IPS-20b (cell line): ENCODE data around the gene LGR4.
"Not testable (repeated sequence)": the region's sequence is repeated elsewhere in the genome, so short reads cannot be mapped to it uniquely, and the experiment has no call there.

Experiments used
- H3K27ac ChIP-seq: one replicate; pipeline ENCODE4 v1.5.1; 2013; ENCODE audit warnings: low read length
- H3K27me3 ChIP-seq: 2 replicates; pipeline ENCODE4 v1.6.1; 2013; ENCODE audit warnings: mild to moderate bottlenecking, low read length, inconsistent platforms; ENCODE audit not compliant: insufficient read depth
- H3K36me3 ChIP-seq: 2 replicates; pipeline ENCODE4 v1.6.1; 2013; ENCODE audit warnings: low read depth, mild to moderate bottlenecking, inconsistent platforms, low read length, moderate library complexity; ENCODE audit not compliant: insufficient read depth
- H3K4me1 ChIP-seq: 2 replicates; pipeline ENCODE4 v1.6.1; 2013; ENCODE audit warnings: mild to moderate bottlenecking, control low read depth, inconsistent platforms, low read length, moderate library complexity; ENCODE audit not compliant: insufficient read depth
- H3K4me3 ChIP-seq: 2 replicates; pipeline ENCODE4 v1.5.1; 2013; ENCODE audit warnings: mild to moderate bottlenecking, low read length, inconsistent platforms
- H3K9ac ChIP-seq: 2 replicates; pipeline ENCODE4 v1.6.1; 2013; ENCODE audit warnings: low read depth, mild to moderate bottlenecking, inconsistent platforms, low read length, moderate library complexity
- H3K9me3 ChIP-seq: 2 replicates; pipeline ENCODE4 v1.6.1; 2013; ENCODE audit warnings: mild to moderate bottlenecking, low read depth, low read length, inconsistent platforms; ENCODE audit not compliant: insufficient read depth

LGR4 gene, protein sequence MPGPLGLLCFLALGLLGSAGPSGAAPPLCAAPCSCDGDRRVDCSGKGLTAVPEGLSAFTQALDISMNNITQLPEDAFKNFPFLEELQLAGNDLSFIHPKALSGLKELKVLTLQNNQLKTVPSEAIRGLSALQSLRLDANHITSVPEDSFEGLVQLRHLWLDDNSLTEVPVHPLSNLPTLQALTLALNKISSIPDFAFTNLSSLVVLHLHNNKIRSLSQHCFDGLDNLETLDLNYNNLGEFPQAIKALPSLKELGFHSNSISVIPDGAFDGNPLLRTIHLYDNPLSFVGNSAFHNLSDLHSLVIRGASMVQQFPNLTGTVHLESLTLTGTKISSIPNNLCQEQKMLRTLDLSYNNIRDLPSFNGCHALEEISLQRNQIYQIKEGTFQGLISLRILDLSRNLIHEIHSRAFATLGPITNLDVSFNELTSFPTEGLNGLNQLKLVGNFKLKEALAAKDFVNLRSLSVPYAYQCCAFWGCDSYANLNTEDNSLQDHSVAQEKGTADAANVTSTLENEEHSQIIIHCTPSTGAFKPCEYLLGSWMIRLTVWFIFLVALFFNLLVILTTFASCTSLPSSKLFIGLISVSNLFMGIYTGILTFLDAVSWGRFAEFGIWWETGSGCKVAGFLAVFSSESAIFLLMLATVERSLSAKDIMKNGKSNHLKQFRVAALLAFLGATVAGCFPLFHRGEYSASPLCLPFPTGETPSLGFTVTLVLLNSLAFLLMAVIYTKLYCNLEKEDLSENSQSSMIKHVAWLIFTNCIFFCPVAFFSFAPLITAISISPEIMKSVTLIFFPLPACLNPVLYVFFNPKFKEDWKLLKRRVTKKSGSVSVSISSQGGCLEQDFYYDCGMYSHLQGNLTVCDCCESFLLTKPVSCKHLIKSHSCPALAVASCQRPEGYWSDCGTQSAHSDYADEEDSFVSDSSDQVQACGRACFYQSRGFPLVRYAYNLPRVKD

DNA sequence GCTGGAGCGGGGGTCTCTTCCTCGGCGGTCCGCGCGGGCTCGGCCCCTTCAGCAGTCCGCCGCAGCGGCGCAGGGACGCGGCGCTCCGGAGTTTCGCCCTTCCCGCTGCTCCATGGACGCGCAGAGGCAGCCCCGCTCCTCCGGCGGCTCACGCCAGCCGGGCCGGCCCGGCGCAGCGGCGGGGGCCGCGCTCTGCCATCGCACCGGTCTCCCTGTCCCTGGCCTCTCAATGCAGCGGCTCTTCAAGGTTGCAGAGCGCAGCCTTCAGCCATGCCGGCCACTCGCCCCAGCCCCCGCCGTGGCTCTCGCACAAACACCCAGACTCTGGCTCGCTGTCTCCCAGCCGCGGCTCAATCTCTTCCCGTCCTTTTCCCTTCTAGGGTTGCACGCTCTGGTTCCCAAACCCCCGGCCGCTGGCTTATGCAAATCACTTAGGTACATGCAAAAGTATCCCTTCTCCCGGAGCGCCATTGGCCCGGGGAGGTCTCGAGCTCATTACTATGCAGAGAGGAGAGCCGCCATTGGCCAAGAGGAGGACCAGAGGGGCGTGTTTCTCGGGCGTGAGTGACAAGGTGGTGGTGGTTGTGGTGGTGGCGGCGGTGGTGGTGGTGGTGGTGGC, at the start of gene LGR4:
TSS of gene LGR4 (minus strand) at position 393 of the 619 bp plus-strand sequence. CDS start 488 bp downstream, outside the sequence.
- no peaks in the 10 kb centered on the region for H3K9me3 ChIP-seq
- peaks cover 7% of the 10 kb centered on the region; the same call in 1 of the 2 replicates for H3K36me3 ChIP-seq
- H3K27me3 ChIP-seq = peaks cover 11% of the 10 kb centered on the region; the same call in 1 of the 2 replicates
- H3K4me1 ChIP-seq = peaks cover 22% of the 10 kb centered on the region
- peak within 1 kb of the TSS; percentile 99 for H3K4me3 ChIP-seq
- no peak within 1 kb of the TSS for H3K27ac ChIP-seq
- H3K9ac ChIP-seq = peak within 1 kb of the TSS; percentile 87

DNA sequence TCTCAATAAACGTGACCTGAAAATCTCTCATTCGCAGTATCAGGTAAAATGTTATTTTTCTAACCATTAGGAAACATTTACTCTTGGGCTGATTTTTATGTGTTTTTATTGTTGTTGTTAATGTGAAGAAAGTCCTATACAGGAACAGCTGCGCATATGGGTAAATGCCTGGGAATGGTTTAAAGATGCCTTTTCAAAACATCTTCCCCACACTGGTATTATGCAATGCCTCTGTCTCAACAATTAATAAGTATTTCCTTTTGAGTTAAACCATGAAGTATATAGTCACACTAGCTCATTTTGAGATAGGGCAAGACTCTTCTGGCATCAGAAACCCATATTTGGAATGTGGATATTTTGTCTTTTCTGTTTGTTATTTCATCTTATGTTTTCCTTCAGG, 47.6 kb upstream of the LGR4 start:
- H3K9ac ChIP-seq = no peak overlapping the region
- no peaks in the 10 kb centered on the region for H3K9me3 ChIP-seq
- H3K4me1 ChIP-seq = no peaks in the 10 kb centered on the region
- H3K4me3 ChIP-seq = no peak overlapping the region
- H3K36me3 ChIP-seq = no peaks in the 10 kb centered on the region
- H3K27ac ChIP-seq = no peak overlapping the region
- H3K27me3 ChIP-seq = no peaks in the 10 kb centered on the region; the same call in 1 of the 2 replicates

DNA sequence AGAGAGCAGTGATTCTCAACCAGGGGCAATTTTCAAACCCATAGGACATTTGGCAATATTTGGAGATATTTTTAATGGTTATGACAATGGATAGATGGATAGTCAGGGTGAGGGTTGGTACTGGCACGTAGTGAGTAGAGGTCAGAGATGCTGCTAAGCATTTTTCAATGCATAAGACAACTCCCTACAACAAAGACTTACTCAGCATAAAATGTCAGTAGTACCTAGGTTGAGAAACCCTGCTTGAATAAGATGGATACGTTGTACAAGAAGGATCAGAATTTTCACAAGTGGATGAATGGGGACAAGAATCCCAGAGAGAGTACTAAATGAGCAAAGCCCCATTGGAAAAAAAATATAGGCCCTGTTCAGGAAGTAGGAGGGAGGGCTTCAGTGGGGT, 45.9 kb upstream of the LGR4 start:
- H3K4me3 ChIP-seq = no peak overlapping the region
- H3K27me3 ChIP-seq = no peaks in the 10 kb centered on the region; the same call in 1 of the 2 replicates
- no peaks in the 10 kb centered on the region for H3K4me1 ChIP-seq
- H3K36me3 ChIP-seq = no peaks in the 10 kb centered on the region
- no peak overlapping the region for H3K27ac ChIP-seq
- H3K9me3 ChIP-seq = no peaks in the 10 kb centered on the region
- H3K9ac ChIP-seq = no peak overlapping the region

DNA sequence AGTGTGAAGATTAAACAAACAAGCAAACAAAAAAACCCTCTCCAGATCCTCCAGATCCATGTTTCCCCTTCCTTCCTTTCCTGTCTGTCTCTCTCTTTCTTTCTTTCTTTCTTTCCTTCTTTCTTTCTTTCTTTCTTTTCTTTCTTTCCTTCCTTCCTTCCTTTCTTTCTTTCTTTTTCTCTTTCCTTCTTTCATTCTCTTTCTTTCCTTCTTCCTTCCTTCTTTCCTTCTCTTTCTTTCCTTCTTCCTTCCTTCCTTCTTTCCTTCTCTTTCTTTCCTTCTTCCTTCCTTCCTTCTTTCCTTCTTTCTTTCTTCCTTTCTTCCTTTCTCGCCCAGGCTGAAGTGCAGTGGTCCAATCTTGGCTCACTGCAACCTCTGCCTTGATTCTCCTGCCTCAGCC, 44.9 kb upstream of the LGR4 start:
- not testable (repeated sequence) for H3K27me3 ChIP-seq, H3K36me3 ChIP-seq, H3K4me1 ChIP-seq, H3K27ac ChIP-seq, H3K9ac ChIP-seq, H3K4me3 ChIP-seq, H3K9me3 ChIP-seq

DNA sequence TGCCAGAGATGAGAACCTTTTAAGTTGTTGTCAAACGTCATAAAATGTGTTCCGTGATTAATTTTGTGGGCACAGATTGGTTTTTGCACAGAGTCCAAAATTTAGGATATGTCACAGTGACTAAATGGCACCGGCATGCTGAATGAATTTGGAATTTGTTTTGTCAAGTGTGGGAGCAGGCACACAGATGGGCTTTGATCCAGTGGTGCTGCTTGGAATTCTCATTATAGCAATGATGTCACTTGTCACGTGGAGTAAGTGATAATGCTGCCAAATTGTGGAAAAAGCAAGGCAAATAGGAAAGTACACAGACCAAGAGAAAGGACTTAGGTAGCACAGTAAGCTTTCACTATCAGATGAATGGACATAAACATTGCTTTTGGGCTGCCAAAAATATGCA, 42.0 kb upstream of the LGR4 start:
- Histone ChIP-seq H3K9ac (no peak overlapping the region), H3K36me3 (no peaks in the 10 kb centered on the region), H3K27ac (no peak overlapping the region), H3K4me3 (no peak overlapping the region), H3K9me3 (no peaks in the 10 kb centered on the region), H3K4me1 (peaks cover 4% of the 10 kb centered on the region; the same call in 1 of the 2 replicates), H3K27me3 (no peaks in the 10 kb centered on the region; the same call in 1 of the 2 replicates)

DNA sequence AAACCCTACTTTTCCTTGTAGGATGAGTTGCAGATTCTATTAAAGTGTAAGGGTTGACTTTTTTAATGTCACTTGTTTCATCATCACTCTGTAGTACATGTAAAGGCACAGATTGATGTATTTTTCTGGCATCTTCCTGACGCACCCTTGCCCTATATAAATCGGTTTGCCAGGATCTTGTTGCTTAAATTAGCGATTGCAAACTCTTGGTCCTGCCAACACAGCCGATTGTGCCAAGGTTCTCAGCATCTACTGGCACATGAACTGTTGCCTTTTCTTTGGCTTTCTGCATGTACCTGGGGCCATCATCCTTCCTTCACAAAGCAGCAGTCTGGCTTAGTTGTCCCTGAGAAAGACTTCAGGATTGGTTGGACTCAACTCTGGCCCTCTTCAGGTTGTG, 41.5 kb upstream of the LGR4 start:
- H3K4me3 ChIP-seq = no peak overlapping the region
- H3K9ac ChIP-seq = no peak overlapping the region
- H3K4me1 ChIP-seq = peaks cover 4% of the 10 kb centered on the region; the same call in 1 of the 2 replicates
- H3K36me3 ChIP-seq = no peaks in the 10 kb centered on the region
- H3K9me3 ChIP-seq = no peaks in the 10 kb centered on the region
- no peak overlapping the region for H3K27ac ChIP-seq
- no peaks in the 10 kb centered on the region; the same call in 1 of the 2 replicates for H3K27me3 ChIP-seq

DNA sequence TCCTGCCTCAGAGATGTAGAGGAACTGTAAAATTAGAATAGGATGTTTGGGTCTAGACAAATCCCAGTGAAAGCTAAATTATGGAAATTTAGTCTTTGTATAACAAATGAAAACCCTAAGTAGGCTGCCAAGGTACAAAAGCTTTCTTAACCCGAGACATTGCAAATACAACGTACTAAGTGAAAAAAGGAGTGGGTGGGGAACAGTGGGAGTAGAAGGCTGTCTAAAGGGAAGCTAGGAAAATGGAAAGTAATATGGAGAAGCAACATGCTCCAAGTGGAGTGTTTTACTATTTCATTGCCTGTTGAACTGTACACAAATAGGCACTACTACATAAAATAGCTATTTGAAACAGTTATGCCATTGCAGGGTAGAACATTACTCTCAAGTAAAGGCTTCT, 40.8 kb upstream of the LGR4 start:
- no peak overlapping the region for H3K27ac ChIP-seq
- H3K9ac ChIP-seq = no peak overlapping the region
- H3K36me3 ChIP-seq = no peaks in the 10 kb centered on the region
- no peak overlapping the region for H3K4me3 ChIP-seq
- peaks cover 4% of the 10 kb centered on the region; the same call in 1 of the 2 replicates for H3K4me1 ChIP-seq
- no peaks in the 10 kb centered on the region for H3K9me3 ChIP-seq
- H3K27me3 ChIP-seq = no peaks in the 10 kb centered on the region

DNA sequence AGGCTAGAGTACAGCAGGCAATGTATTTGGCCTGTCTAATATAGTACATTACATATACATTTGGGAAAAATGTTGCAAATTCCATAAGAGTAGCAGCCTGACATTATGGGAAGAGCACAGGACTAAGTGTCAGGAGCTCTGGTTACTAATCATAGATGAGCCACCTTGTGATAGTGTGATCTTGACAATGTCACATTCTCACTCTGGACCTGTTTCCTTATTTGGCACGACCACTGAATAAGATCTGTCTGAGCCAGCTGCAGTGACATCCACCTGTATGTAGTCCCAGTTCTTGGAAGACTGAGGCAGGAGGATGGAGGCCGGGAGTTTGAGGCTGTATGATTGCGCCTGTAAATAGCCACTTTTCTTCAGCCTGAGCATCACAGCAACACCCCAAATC, 39.6 kb upstream of the LGR4 start:
- Histone ChIP-seq H3K9me3 (no peaks in the 10 kb centered on the region), H3K4me3 (no peak overlapping the region), H3K27me3 (no peaks in the 10 kb centered on the region), H3K27ac (no peak overlapping the region), H3K36me3 (no peaks in the 10 kb centered on the region), H3K9ac (no peak overlapping the region), H3K4me1 (peaks cover 4% of the 10 kb centered on the region; the same call in 1 of the 2 replicates)

DNA sequence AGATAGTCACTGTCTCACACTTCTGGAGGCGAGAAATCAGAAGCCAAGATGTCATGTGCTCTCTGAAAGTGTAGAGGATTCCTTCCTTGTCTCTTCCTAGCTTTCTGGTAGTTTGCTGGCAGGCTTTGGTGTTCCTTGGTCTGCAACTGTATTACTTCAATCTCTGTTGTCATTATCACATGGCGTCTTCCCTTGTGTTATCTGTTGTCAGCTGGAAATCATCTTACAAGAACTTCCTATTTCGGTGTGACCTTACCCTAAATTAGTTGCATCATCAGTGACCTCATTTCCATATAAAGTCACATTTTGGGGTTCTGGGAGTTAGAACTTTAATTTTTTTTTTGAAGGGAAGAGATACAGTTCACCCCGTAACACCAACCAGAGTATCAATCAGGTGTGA, 37.3 kb upstream of the LGR4 start:
- H3K4me1 ChIP-seq = peaks cover 10% of the 10 kb centered on the region
- no peak overlapping the region for H3K27ac ChIP-seq
- no peaks in the 10 kb centered on the region for H3K9me3 ChIP-seq
- H3K4me3 ChIP-seq = no peak overlapping the region
- no peaks in the 10 kb centered on the region for H3K36me3 ChIP-seq
- H3K27me3 ChIP-seq = no peaks in the 10 kb centered on the region
- H3K9ac ChIP-seq = no peak overlapping the region

DNA sequence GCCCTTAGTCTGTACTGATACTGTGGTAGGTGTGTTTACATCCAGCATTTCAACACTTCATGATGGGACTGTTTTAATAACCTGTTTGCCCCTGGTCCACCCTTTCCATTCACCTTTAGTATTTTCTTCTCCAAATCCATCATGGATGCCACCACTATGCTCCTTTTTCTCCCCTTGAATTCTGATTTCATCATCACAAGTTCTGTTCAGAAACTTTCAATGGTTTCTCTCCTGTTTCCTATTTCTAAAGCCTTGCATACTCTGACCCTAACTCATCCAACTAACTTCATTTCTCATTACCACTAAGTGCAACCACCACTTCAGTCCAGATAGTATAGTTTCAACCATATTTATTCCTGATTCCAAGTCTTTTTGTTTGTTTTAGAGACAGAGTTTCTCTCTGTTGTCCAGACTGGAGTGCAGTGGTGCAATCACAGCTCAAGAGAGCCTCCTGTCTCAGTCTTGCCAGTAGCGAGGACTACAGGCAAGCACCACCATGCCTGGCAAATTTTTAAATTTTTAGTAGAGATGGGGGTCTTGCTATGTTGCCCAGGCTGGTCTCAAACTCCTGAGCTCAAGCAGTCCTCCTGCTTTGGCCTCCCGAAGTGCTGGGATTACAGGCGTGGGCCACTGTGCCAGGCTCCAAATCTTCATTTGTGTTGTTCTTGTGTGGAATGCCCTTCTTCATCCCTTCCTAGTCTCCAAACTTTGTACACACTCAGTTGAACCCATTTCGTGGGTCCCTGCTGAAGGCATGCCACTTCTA, 35.1 kb upstream of the LGR4 start:
- H3K4me3 ChIP-seq = peak overlapping the region; percentile 91
- peak overlapping the region; percentile 95; the same call in 1 of the 2 replicates for H3K9ac ChIP-seq
- peaks cover 7% of the 10 kb centered on the region for H3K36me3 ChIP-seq
- H3K4me1 ChIP-seq = peaks cover 5% of the 10 kb centered on the region; the same call in 1 of the 2 replicates
- no peaks in the 10 kb centered on the region for H3K9me3 ChIP-seq
- H3K27ac ChIP-seq = peak overlapping the region; percentile 94
- no peaks in the 10 kb centered on the region for H3K27me3 ChIP-seq
